Keratinocyte (primary cell): ENCODE data around the gene KMT2D. TPM values are rescaled to one million over a fixed set of nuclear protein-coding genes. Genes with fewer than 3 reads are reported as not detected.

Source experiments
- DNase-seq: peaks from one replicate; pipeline ENCODE4 v3.0.0-alpha.2; 2011; ENCODE audit warnings: low read depth, missing footprints, low spot score
- FAIRE-seq: peaks from 2 replicates; lab custom pipeline; 2011; peaks lifted over from hg19 to GRCh38; lab: Jason Lieb, UNC
- H2AFZ ChIP-seq: 2 replicates; pipeline ENCODE4 v1.6.0; 2012; ENCODE audit warnings: low read length, control low read depth, inconsistent platforms; ENCODE audit not compliant: control insufficient read depth
- H3K27ac ChIP-seq: 2 replicates; pipeline ENCODE4 v1.5.1; 2011; ENCODE audit warnings: low read length; ENCODE audit not compliant: control insufficient read depth, insufficient read depth
- H3K27me3 ChIP-seq: 3 replicates; pipeline ENCODE4 v1.6.0; 2011; ENCODE audit warnings: low read length; ENCODE audit not compliant: control insufficient read depth, insufficient read depth; ENCODE audit errors: extremely low read depth
- H3K36me3 ChIP-seq, 2 experiments: 2 replicates in 1 of 2; 3 replicates in 1 of 2; pipeline ENCODE4 v1.5.1; 2011; ENCODE audit warnings: low read length in 2 of 2, mild to moderate bottlenecking in 1 of 2; ENCODE audit not compliant: control insufficient read depth in 2 of 2, insufficient read depth in 2 of 2; ENCODE audit errors: extremely low read depth in 1 of 2
- H3K4me1 ChIP-seq: 3 replicates; pipeline ENCODE4 v1.5.1; 2011; ENCODE audit warnings: low read length; ENCODE audit not compliant: control insufficient read depth, insufficient read depth; ENCODE audit errors: extremely low read depth
- H3K4me2 ChIP-seq: 3 replicates; pipeline ENCODE4 v1.6.0; 2011; ENCODE audit warnings: low read depth, low read length; ENCODE audit not compliant: control insufficient read depth, insufficient read depth; ENCODE audit errors: extremely low read depth
- H3K4me3 ChIP-seq, 3 experiments: fragments of 200-600 bp in 1 of 3; sonication (generic) in 1 of 3; 2 replicates in 2 of 3; 3 replicates in 1 of 3; pipeline ENCODE4 v1.5.1; 2011 to 2016; ENCODE audit warnings: low read length in 3 of 3, mild to moderate bottlenecking in 3 of 3, control low read depth in 2 of 3, inconsistent platforms in 1 of 3, low read depth in 1 of 3, mixed read lengths in 1 of 3, mixed run types in 1 of 3, moderate library complexity in 1 of 3; ENCODE audit not compliant: control insufficient read depth in 2 of 3, insufficient read depth in 2 of 3; ENCODE audit errors: extremely low read depth in 1 of 3
- H3K79me2 ChIP-seq: 2 replicates; pipeline ENCODE4 v1.6.0; 2012; ENCODE audit warnings: low read length; ENCODE audit not compliant: control insufficient read depth, insufficient read depth
- H3K9ac ChIP-seq: 3 replicates; pipeline ENCODE4 v1.6.0; 2011; ENCODE audit warnings: low read length; ENCODE audit not compliant: control insufficient read depth, insufficient read depth; ENCODE audit errors: extremely low read depth
- H3K9me1 ChIP-seq: 3 replicates; pipeline ENCODE4 v1.6.0; 2011; ENCODE audit warnings: low read length; ENCODE audit not compliant: control insufficient read depth, insufficient read depth; ENCODE audit errors: extremely low read depth
- H3K9me3 ChIP-seq: 2 replicates; pipeline ENCODE4 v1.5.1; 2012; ENCODE audit warnings: low read depth, low read length; ENCODE audit not compliant: control insufficient read depth
- H4K20me1 ChIP-seq: 3 replicates; pipeline ENCODE4 v1.6.0; 2011; ENCODE audit warnings: low read length; ENCODE audit not compliant: control insufficient read depth, insufficient read depth; ENCODE audit errors: extremely low read depth
- EZH2 ChIP-seq: IDR thresholded peaks from one replicate; pipeline ENCODE4 v1.6.1; 2012; ENCODE audit warnings: inconsistent platforms, mild to moderate bottlenecking, low read length, moderate library complexity
- dilution Hi-C: fragments of 300-500 bp; cut with MboI; formaldehyde crosslinking; loops from one replicate; pipeline ENCODE4 v1.7.0; 2020; ENCODE audit warnings: low sequenced_read_pairs; ENCODE audit not compliant: extremely low pct_ligation_motif_present
- polyA plus RNA-seq, 5 experiments: library from polyadenylated mRNA; depleted of rRNA in 3 of 5; stranded (reverse) in 3 of 5; stranded (forward) in 1 of 5; unstranded in 1 of 5; fragments of >200 nt; gene quantifications; 1 replicate in 1 of 5; 2 replicates in 3 of 5; 3 replicates in 1 of 5; pipeline versions ENCODE4 v1.2.1 to v1.2.3, GENCODE V29; 2011 to 2012; ENCODE audit warnings: missing spikeins in 2 of 5, low read depth in 1 of 5, low replicate concordance in 1 of 5
- TF ChIP-seq, protein P1 (sequence below), 3 experiments: IDR thresholded peaks in 1 of 3; conservative IDR thresholded peaks in 1 of 3; optimal IDR thresholded peaks in 1 of 3; 2 replicates in 2 of 3; 3 replicates in 1 of 3; pipeline versions ENCODE3 to v1.5.1; 2011; ENCODE audit warnings: low read length in 3 of 3, mild to moderate bottlenecking in 3 of 3, moderate library complexity in 2 of 3, control low read depth in 1 of 3, inconsistent platforms in 1 of 3; ENCODE audit not compliant: insufficient read depth in 2 of 3; ENCODE audit errors: extremely low read depth in 1 of 3

The KMT2D gene
- polyA plus RNA-seq, 1 donor (not counting 4 experiments of a cell fraction or from before 2014, with no cell fraction given): 9.8 TPM

GRCh38 chr12:49025463-49025862 lies 35.1 kb downstream of the KMT2D start:
- H3K27me3 ChIP-seq: no peaks in the 10 kb centered on the region
- no peak overlapping the region for H3K4me2 ChIP-seq
- H2AFZ ChIP-seq: no peak overlapping the region
- H3K9ac ChIP-seq: no peak overlapping the region
- no peak overlapping the region for H3K27ac ChIP-seq
- H3K4me3 ChIP-seq: no peak overlapping the region
- no peaks in the 10 kb centered on the region for H3K4me1 ChIP-seq
- FAIRE-seq (no peak), DNase-seq (no peak)
- H4K20me1 ChIP-seq: no peaks in the 10 kb centered on the region
- TF ChIP-seq, protein P1, sequence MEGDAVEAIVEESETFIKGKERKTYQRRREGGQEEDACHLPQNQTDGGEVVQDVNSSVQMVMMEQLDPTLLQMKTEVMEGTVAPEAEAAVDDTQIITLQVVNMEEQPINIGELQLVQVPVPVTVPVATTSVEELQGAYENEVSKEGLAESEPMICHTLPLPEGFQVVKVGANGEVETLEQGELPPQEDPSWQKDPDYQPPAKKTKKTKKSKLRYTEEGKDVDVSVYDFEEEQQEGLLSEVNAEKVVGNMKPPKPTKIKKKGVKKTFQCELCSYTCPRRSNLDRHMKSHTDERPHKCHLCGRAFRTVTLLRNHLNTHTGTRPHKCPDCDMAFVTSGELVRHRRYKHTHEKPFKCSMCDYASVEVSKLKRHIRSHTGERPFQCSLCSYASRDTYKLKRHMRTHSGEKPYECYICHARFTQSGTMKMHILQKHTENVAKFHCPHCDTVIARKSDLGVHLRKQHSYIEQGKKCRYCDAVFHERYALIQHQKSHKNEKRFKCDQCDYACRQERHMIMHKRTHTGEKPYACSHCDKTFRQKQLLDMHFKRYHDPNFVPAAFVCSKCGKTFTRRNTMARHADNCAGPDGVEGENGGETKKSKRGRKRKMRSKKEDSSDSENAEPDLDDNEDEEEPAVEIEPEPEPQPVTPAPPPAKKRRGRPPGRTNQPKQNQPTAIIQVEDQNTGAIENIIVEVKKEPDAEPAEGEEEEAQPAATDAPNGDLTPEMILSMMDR (optimal IDR thresholded peaks at IDR 0.05 in 1 of 3, IDR thresholded peaks at IDR 0.05 in 1 of 3, conservative IDR thresholded peaks at IDR 0.05 in 1 of 3; ENCODE audit: extremely low read depth in 1 of 3, insufficient read depth in 2 of 3, low read length in 3 of 3): no peak
- no peak for TF ChIP-seq EZH2
- peaks cover 36 to 54% of the 10 kb centered on the region in 2 experiments for H3K36me3 ChIP-seq
- H3K9me1 ChIP-seq: no peaks in the 10 kb centered on the region
- no peaks in the 10 kb centered on the region for H3K9me3 ChIP-seq
- dilution Hi-C loops: no loop called here
- H3K79me2 ChIP-seq: no peaks in the 10 kb centered on the region

DNA sequence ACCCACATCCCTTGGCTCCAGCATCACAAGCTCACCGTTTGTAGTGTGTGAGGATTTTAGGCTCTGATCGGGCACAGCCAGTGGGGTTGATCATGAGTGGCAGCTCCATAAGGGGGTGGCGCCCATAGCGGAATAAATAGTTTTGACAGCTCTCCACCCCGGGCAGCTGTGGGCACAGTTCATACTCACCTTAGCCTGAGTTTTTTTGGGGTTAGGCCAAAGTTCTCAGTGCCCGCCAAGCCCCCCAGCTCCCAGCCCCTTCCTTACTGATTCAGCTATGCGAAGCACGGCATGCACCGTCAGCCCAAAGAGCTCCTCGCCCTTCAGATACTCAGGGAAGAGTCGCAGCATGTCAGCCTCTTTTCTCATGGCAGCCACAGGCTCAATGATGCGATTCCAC lies 36.1 kb downstream of the KMT2D start:
- Histone ChIP-seq H2AFZ (no peak overlapping the region), H3K36me3 (peaks cover 31 to 52% of the 10 kb centered on the region in 2 experiments), H3K9me1 (no peaks in the 10 kb centered on the region), H3K4me2 (no peak overlapping the region), H3K27ac (no peak overlapping the region), H3K9ac (no peak overlapping the region), H3K4me3 (no peak overlapping the region), H3K4me1 (no peaks in the 10 kb centered on the region), H3K27me3 (no peaks in the 10 kb centered on the region), H3K79me2 (no peaks in the 10 kb centered on the region), H4K20me1 (no peaks in the 10 kb centered on the region), H3K9me3 (no peaks in the 10 kb centered on the region)
- dilution Hi-C loops: no loop called here
- DNase-seq (no peak), FAIRE-seq (no peak)
- TF ChIP-seq, protein P1 (optimal IDR thresholded peaks at IDR 0.05 in 1 of 3, IDR thresholded peaks at IDR 0.05 in 1 of 3, conservative IDR thresholded peaks at IDR 0.05 in 1 of 3; ENCODE audit: extremely low read depth in 1 of 3, insufficient read depth in 2 of 3, low read length in 3 of 3): no peak
- TF ChIP-seq EZH2: no peak
